GM19351 (cell line): ENCODE data around the gene LGALS8.
"Not testable (repeated sequence)": the region's sequence is repeated elsewhere in the genome, so short reads cannot be mapped to it uniquely, and the experiment has no call there.

Experiments
- ATAC-seq: cut with Tn5 transposase; IDR thresholded peaks from one replicate; pipeline ENCODE4 v1.9.1; 2021; ENCODE audit warnings: mild to moderate bottlenecking, moderate library complexity; ENCODE audit not compliant: unreplicated experiment

LGALS8 gene

DNA sequence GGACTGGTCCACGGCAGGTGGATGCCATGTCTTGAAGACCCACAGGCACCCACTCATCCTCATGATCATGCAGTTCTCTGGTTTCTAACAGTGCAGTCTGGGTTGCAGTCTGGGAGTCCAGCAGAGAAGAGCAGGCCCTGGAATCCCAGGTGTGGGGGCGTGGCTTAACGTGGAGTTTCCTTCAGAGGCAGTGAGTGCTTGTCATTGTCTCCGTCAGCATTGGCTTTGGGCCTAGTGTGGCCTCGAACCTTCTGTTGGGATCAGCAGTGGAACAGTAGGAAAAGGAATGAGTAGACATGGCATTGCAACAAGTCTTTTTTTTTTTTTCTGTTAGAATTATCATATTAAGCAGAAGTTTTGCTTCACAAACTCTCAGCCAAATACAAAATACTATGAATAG is 12.8 kb downstream of the LGALS8 start:
- no peak for ATAC-seq

DNA sequence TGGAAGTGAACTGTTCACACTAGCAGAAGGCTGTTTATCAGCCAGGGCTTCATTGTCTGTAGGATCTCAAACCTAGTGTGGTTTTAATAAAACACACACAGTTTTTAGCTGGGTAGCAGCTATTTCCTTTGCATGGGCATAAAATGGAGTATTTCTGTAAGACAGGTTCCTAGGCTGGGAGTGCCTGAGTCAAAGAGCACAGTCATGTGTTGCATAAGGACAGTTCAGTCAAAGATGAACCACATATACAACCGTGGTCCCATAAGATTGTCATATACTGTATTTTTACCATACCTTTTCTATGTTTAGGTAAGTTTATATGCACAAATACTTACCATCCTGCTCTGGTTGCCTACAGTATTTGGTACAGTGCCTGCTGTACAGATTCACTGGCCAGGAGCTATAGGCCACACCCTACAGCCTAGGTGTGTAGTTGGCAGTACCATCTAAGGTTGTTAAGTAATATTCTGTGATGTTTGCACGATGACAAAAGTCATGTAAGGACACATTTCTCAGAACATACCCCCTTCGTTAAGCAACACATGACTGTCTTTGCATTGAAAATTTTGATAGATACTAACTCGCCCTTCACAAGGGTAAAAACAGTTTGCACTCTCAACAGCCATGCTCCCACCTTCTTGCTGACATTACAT is 17.2 kb downstream of the LGALS8 start:
- ATAC-seq = no peak

DNA sequence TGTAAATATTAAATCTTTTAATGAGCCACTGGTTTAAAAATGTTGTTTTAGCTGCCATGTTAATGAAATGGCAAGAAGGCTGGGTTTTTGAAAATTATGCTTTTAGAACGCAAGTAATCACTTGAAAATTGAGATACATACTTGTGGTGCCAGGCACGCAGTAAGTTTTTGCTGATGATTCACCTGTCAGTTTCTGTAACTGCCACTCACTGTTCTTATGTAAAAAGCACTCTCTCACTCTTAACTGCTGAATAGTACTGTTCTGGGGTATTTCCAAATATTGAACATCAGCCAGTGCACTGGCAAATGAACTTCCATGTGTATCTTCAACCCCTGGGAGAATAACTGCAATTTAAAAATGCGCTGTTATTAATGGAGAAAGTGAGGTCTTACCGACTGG is 17.9 kb downstream of the LGALS8 start:
- no peak for ATAC-seq

DNA sequence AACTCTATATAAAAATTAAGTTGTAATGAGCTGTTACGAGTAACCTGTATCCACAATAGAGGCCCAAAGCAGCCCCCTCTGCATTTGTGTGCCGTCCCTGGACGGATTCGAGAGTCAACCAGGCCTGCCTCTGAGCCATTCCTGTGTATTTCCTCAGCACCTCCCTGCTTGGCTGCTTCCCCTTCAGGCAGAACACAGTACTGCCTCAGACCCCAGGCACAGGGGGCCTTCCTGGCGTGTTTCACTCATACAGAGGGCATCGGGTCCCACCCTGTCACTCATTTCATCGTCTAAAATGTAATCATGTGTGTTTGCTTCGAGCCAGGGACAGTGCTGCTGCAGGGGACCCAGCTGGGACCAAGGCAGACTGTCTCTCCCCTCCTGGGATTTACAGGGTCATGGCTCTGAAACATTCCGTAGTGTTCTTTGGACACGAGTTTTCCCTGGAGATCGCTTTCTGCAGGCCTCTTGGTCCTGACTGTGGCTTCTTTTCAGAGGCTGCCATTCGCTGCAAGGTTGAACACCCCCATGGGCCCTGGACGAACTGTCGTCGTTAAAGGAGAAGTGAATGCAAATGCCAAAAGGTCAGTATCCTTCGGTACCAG is 19.4 kb downstream of the LGALS8 start:
- no peak for ATAC-seq

DNA sequence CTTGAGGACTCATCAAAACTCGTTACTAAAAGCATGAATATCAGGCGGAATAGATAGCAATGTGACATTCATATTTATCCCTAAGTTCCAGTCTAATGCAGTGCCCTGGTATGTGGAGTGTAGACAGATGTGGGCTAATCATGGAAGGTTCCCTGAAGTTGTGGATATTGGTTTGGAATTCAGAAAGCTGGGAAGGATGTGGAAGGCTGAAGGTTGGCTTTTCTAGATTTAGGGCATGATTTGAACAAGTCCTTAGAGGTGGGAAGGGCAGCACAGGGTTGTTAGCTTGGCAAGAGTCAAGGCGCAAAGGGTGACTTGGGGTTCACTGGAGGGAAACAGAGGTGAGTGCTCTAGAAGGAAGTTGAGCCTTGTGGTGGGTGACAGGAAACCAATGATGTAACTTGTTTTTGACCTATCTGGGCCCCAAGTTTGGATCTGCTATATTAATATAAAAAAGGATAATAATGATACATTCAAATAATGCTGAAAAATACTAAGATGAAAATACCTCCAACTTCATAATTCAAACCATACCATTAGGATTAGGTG is 21.9 kb downstream of the LGALS8 start:
- ATAC-seq = no peak

DNA sequence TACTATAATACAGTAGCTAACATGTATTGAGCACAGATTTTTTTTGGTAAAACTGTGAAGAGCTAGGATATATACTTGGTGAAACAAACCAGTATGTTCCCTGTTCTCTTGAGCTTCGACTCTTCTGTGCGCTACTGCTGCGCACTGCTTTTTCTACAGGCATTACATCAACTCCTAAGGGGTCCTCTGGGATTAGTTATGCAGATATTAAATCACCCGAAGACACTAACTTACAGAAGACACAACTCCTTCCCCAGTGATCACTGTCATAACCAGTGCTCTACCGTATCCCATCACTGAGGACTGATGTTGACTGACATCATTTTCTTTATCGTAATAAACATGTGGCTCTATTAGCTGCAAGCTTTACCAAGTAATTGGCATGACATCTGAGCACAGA is 24.7 kb downstream of the LGALS8 start:
- ATAC-seq = no peak

DNA sequence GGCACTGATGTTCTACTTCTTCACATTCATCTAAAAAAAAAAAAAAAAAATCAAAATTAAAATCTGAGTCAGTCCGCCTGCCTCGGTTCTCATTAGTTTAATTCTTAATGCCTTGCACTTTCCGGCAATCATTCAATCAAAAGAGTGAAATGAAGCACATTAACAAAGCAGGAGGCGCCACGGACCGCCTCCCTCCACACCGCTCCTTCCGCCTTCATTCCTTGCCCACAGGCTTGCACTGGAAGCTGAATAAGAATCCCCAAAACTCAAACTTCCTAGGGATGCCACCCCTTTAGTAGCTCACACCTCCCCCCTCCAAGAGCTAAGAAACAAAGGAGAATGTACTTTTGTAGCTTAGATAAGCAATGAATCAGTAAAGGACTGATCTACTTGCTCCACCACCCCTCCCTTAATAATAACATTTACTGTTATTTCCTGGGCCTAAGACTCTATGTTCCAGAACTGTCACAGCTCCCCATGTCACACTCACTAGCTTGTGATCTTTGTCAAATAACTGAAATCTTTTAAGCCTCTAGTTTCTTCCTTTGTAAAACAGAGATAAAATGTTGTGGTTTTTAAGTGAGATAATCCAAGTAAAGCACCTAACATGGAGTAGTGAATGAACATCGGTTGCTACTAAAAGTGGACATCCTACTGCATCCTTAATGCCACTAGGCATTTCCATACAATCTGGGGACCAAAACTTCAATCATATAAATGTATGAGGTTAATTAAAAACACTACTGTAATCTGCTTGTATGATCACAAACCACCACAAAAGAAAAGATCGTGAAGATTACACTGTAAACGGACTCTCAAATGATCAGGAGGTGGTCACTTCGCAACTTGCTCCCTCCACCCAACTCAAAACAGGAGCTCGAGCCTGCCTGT is 27.4 kb downstream of the LGALS8 start:
- no peak for ATAC-seq

DNA sequence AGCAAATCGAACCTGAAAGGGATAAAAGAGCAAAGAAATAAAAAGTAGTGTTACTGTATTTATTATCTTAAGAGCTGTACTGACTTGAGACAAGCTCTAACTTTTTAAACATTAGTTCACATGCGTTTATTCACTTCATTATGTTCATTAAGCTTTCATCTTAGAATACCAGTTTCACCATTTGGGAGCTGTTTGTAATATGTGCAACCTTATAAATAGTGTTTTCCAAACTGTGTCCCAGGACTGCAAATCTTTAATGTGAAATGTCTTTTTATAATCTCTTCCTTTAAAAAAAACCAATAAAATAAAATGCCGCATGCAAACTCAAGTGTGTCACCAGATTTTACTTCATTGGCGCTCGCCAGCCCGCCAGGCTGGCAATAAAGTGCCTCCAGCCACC is 28.3 kb downstream of the LGALS8 start:
- no peak for ATAC-seq

DNA sequence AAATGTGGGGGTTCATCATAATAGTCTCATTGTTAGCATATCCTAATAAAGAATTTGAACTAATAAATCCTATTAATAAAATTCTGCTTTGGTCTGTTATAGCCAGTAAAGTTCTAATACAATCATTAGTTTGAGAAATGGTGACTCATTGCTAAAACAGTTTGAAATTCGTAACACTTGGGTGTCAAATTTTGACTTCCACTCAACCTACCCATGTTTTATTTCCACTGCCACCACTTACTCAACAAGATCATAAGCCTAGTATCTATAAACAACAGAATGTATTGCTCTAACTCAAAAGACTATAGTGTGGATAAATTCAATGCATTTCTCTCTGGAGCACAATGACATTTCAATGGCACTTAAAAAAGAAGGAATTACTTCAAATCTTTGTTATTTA is 29.1 kb downstream of the LGALS8 start:
- no peak for ATAC-seq

DNA sequence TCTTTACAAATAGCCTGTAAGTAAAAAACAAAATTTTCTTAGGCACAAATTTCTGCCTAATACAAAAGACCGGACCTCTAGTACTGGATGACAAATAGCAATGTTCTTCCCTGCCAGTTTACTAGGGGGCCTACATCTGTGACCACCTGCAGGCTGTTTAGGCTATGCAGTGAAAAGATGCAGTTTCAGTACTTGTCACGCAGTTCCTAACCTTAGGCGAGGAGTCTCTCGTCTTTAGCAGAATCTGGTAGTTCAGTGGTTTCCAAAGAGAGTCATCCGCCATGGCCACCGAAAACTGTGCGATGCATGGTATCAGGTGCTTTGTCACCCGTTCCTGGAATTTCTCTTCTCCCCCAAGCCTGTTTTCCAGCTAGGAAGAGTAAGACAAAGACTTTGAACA is 29.6 kb downstream of the LGALS8 start:
- no peak for ATAC-seq

DNA sequence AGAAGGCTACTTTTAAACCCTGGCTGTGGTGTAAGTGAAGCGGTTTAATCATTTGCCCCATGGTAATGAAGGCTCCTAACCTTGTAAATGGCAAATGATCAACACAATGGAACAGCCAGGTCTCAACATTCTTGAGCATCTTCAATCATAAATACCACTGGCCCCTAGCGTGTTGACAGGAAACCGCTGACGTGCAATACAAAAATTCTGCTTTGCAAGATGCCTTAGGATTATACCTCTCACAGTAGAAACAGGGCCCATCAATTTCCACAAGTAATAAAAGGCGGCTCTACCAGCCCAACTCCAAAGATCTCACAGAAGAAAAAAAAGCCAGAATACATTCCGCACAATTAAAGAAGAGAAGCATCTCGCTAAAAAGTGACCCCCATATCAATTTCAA is 32.8 kb downstream of the LGALS8 start:
- no peak for ATAC-seq

DNA sequence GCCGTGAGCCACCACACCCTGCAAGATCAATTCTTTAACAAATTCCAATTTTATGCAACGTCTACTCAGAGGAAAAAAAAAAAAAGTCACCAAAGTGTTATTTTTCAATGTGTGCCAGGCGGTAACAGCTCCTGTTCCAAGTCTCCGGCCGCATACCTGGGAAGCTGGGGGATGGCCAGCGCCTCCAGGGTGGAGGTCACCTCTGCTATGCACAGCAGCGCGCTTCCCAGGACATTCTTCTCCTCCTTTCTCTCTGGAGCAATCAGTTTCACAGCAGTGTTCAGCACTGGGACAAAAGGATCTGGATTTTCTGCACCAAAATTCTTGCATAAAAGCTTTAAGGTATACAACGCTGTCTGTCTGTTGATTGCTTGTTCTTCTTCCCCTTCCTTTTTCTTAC is 34.3 kb downstream of the LGALS8 start:
- no peak for ATAC-seq

DNA sequence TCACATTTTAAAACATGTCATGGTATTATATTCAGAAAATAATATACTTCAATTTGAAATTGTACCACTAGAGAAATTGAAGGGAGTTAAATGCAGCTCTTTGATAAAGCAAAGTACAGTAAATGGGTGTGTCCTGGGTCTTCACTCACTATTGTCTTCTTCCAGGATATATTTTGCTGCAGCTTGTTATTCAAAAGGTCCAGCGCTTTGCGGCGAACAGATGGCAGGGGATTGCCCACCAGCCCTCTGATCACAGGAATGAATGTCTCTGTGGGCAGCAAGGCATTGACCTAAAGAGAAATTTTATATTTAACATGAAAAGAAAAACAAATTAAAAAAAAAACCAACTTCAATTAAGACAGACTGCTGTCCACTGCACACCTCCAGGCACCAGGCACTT is 35.1 kb downstream of the LGALS8 start:
- no peak for ATAC-seq

DNA sequence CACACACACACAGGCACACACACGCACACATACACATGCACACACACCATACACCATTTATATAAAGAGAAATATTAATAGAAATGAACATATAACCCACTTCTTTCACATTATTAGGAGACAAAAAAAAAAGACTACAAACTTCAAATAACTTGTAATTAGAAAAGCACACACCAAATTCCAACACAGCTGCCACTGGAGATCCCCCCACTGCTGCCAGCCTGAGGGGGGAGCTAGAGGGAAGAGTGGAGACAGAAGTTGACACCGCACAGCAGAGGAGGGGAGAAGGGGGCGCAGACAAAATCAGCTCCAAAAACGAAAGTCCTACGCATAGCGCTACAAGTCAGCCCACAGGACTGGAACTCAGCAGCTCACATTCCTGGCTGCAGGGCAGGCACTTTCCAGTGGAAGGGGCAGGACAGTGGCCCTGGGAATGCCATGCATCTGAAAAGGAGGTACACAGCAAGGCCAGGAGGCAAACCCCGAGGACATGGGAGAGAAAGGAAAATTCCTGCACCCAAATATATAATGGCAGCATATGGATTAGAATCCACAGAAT is 36.5 kb downstream of the LGALS8 start:
- no peak for ATAC-seq

DNA sequence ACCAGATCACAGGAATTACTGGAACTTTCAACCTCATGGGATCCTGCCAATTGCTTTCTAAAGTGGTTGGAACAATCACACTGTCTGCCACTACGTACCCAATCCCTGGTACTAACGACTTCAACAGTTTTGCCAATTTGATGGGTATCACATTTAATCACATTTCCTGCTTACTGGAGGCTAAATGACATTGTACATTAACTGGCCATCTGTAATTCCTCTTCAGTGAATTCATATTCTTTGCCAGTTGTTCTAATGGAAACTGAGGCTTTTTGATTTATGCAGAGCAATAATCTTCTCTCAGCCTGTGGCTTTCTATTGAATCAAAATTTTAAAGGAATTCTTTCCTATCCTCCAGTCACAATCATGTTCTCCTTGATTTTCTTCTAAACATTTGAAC is 38.2 kb downstream of the LGALS8 start:
- ATAC-seq = no peak

DNA sequence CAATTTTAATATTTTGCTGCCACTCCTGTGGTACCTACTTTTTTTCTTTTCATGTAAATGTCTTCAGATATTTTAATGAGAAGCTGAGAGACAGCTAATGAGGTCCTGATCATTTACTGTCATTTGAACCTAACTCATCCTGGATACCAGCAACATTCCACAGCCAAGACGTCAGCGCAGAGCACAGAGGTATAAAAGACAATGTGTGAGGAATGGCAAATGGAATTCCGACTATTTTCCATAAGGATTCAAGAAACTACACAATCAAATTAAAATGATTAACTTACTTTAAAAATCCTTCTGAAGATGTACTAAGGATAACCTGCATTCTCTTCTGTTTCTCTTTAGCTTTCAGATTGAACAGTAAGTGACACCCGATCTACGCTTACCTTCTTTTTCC is 41.7 kb downstream of the LGALS8 start:
- ATAC-seq = no peak

DNA sequence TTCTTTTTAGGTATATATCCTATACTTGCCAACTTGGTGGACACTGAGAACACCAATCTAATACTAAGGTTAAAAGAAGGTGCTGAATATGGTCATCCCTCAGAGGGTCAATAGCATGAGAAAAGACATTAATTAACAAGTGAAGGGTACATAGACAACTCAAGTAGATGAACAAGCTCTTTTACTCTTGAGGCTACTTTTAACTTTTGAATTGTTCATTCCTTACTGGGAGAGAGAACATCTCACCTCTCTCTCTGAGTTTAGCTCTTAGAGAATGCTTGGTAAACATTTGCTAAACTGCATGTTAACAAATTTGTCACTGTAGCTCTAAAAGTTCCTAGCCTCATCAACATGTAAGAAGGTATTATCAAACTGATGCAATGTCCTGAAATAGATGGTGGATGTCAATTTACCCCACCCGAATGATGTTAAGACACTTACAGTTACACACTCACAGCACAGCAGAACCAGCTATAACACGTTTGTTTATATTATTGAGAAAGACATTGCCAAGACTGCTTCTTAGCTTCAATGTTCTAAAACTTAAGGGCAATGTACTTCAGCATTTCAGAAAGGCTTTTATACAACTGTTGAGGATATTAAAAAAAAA is 44.6 kb downstream of the LGALS8 start:
- ATAC-seq = no peak

DNA sequence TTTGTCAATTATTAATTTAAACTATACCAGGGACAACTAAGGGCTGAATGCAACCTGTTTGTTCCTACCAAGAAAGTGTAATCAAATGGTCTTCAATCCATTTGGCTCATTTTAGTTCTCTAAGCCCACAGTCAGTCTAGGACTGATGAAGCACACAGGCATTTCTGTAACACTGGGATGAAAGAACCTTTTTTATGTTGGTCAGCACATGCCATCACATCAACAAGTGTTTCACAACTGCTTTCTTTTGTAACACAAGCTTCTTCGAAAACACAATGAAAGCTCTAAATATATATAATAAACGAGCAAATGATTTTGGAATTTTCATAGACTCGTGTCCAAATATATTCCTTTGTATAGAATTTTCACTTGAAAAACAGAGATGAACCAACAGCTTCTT is 51.7 kb downstream of the LGALS8 start:
- no peak for ATAC-seq

DNA sequence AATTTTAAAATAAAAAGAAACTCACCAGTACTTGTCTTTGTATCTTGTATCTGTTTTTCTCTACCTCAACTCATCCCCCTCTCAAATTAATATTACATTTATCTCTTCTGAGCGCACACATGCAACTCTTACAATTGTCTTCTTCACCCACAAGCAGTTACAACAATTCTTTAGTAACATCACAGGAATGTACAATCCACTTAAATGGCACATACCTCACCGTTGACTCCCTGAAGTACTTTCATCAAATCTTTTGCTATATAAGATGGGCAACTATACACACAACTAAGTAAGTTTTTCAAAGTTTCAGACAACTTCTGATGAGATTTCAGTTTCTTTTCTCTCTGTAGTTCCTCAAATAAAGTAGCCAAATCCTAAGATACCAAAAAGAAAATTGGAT is 52.2 kb downstream of the LGALS8 start:
- ATAC-seq = no peak

DNA sequence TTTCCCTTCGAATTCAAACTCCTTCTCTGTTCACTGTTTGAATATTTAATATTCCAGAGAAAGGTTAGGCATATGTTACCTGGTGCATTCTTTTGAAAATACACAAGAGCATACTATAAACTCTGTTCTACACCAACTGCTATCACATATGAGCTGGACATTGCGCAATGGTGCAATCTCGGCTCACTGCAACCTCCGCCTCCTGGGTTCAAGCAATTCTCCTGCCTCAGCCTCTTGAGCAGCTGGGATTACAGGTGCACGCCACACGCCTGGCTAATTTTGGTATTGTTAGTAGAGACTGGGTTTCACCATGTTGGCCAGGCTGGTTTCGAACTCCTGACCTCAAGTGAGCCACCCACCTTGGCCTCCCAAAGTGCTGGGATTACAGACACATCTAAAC is 53.3 kb downstream of the LGALS8 start:
- not testable (repeated sequence) for ATAC-seq

DNA sequence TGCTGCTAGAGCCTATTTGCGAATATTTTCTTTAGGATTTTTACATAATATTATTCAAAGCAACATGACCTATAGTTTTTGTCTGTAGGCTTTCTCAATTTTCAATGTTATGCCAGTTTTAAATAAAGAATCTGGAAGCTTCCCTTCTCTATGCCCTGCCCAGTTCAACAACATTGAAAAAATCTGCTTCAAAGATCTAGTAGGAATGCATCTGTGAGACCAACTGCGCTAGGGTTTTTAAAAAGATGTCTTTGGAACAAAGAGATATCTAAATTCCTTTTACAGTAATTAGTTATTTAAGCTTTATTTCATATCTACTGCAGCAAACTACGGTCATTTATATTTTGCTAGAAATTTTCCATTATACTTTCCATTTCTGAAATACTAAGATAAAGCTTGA is 54.9 kb downstream of the LGALS8 start:
- no peak for ATAC-seq
